ENCODE results near the gene ACSF3.

- TF ChIP-seq, protein P1, sequence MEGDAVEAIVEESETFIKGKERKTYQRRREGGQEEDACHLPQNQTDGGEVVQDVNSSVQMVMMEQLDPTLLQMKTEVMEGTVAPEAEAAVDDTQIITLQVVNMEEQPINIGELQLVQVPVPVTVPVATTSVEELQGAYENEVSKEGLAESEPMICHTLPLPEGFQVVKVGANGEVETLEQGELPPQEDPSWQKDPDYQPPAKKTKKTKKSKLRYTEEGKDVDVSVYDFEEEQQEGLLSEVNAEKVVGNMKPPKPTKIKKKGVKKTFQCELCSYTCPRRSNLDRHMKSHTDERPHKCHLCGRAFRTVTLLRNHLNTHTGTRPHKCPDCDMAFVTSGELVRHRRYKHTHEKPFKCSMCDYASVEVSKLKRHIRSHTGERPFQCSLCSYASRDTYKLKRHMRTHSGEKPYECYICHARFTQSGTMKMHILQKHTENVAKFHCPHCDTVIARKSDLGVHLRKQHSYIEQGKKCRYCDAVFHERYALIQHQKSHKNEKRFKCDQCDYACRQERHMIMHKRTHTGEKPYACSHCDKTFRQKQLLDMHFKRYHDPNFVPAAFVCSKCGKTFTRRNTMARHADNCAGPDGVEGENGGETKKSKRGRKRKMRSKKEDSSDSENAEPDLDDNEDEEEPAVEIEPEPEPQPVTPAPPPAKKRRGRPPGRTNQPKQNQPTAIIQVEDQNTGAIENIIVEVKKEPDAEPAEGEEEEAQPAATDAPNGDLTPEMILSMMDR (IDR thresholded peaks at IDR 0.05; ENCODE audit: poor library complexity) = no peak
- TF ChIP-seq EZH2 (IDR thresholded peaks at IDR 0.05; ENCODE audit: borderline replicate concordance) = no peak
- no peak for TF ChIP-seq EZH2phosphoT487 (IDR thresholded peaks at IDR 0.05; ENCODE audit: low read depth, severe bottlenecking, unreplicated experiment)
Observed at GRCh38 chr16:89061086-89061485, 32.6 kb upstream of the ACSF3 start.

All from hepatocyte (in vitro differentiated cells).